ENCODE results near the gene TOP2B. TPM values are rescaled to one million over a fixed set of nuclear protein-coding genes. Genes with fewer than 3 reads are reported as not detected.

The TOP2B gene
- total and polyA plus RNA-seq, 4 donors, result 13.5 to 52.9 (median 34.5) TPM

DNA sequence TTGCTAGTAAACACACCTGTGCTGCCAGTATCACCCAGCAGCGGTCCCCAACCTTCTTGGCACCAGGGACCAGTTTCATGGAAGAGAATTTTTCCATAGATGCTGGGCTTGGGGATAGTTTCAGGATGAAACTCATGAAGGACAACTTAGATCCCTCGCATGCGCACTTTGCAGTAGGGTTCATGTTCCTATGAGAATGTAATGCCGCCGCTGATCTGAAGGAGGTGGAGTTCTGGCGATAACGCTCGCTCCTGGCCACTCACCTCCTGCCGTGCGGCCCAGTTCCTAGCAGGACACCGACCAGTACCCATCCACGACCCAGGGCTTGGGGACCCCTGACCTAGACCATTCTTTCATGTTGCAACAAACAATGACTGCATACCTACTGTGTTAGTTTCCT, 89.7 kb downstream of the TOP2B start (continued):
- TF ChIP-seq, protein P1, sequence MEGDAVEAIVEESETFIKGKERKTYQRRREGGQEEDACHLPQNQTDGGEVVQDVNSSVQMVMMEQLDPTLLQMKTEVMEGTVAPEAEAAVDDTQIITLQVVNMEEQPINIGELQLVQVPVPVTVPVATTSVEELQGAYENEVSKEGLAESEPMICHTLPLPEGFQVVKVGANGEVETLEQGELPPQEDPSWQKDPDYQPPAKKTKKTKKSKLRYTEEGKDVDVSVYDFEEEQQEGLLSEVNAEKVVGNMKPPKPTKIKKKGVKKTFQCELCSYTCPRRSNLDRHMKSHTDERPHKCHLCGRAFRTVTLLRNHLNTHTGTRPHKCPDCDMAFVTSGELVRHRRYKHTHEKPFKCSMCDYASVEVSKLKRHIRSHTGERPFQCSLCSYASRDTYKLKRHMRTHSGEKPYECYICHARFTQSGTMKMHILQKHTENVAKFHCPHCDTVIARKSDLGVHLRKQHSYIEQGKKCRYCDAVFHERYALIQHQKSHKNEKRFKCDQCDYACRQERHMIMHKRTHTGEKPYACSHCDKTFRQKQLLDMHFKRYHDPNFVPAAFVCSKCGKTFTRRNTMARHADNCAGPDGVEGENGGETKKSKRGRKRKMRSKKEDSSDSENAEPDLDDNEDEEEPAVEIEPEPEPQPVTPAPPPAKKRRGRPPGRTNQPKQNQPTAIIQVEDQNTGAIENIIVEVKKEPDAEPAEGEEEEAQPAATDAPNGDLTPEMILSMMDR (IDR thresholded peaks at IDR 0.05; ENCODE audit: low read depth, low read length, missing input control), result no peak
- TF ChIP-seq, protein P2, sequence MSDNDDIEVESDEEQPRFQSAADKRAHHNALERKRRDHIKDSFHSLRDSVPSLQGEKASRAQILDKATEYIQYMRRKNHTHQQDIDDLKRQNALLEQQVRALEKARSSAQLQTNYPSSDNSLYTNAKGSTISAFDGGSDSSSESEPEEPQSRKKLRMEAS (IDR thresholded peaks at IDR 0.05), result no peak

DNA sequence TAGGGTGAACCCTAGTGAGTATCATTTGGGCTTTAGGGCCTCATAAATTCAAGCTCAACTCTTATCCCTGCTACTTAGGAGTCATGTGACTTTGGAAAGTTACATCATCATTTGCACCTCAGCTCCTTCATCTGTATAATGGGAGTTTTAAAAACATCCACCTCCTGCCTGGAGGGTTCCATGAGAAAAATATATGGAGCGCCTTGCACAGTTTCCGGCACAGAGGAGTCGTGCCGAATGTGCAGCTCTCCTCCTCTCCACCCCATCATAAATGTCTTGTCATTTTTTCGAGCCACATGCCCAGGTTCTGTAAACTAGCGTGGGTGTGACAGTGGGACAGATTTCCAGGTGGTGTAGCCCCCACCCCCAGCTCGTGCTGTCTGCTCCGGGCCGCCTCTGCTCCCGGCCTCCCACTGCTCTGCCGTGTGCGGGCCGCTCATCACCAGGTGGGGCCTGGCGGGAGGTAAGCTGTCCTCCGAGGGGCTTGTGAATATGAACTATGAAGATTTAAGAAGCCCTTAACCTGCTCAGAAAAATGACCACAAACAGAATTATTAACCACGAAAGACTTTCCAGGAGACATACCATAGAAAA, 90.4 kb downstream of the TOP2B start:
- 98% methylated on average over 16 of the region's 16 CpGs for WGBS
- Histone ChIP-seq H3K27me3 (ENCODE audit: control insufficient read depth in 4 of 4, insufficient read depth in 4 of 4, low read length in 3 of 4) (no peaks in the 10 kb centered on the region), H3K27ac (ENCODE audit: low read depth in 1 of 2, low read length in 2 of 2) (no peak overlapping the region), H3K9ac (ENCODE audit: low read depth in 1 of 2, low read length in 2 of 2) (no peak overlapping the region), H3K4me1 (ENCODE audit: control insufficient read depth in 4 of 4, insufficient read depth in 4 of 4, low read length in 3 of 4) (no peaks in the 10 kb centered on the region), H3K4me3 (ENCODE audit: low read depth in 1 of 3, low read length in 3 of 3) (no peak overlapping the region), H3K36me3 (ENCODE audit: control insufficient read depth in 4 of 4, insufficient read depth in 3 of 4, low read depth in 1 of 4, low read length in 3 of 4) (peaks cover 0 to 3% (median 0%) of the 10 kb centered on the region in 4 donors), H3K9me3 (ENCODE audit: control insufficient read depth in 4 of 4, low read length in 3 of 4) (no peaks in the 10 kb centered on the region)
- TF ChIP-seq EGR1 (IDR thresholded peaks at IDR 0.05; ENCODE audit: low read depth in 2 of 2), result no peak
- TF ChIP-seq RAD21 (IDR thresholded peaks at IDR 0.05), result no peak
- TF ChIP-seq TAF1 (conservative IDR thresholded peaks at IDR 0.05), result no peak
- TF ChIP-seq, protein P3, sequence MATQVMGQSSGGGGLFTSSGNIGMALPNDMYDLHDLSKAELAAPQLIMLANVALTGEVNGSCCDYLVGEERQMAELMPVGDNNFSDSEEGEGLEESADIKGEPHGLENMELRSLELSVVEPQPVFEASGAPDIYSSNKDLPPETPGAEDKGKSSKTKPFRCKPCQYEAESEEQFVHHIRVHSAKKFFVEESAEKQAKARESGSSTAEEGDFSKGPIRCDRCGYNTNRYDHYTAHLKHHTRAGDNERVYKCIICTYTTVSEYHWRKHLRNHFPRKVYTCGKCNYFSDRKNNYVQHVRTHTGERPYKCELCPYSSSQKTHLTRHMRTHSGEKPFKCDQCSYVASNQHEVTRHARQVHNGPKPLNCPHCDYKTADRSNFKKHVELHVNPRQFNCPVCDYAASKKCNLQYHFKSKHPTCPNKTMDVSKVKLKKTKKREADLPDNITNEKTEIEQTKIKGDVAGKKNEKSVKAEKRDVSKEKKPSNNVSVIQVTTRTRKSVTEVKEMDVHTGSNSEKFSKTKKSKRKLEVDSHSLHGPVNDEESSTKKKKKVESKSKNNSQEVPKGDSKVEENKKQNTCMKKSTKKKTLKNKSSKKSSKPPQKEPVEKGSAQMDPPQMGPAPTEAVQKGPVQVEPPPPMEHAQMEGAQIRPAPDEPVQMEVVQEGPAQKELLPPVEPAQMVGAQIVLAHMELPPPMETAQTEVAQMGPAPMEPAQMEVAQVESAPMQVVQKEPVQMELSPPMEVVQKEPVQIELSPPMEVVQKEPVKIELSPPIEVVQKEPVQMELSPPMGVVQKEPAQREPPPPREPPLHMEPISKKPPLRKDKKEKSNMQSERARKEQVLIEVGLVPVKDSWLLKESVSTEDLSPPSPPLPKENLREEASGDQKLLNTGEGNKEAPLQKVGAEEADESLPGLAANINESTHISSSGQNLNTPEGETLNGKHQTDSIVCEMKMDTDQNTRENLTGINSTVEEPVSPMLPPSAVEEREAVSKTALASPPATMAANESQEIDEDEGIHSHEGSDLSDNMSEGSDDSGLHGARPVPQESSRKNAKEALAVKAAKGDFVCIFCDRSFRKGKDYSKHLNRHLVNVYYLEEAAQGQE (IDR thresholded peaks at IDR 0.05), result no peak
- no peak for TF ChIP-seq SP1 (IDR thresholded peaks at IDR 0.05)
- no peak for TF ChIP-seq GABPA (IDR thresholded peaks at IDR 0.05 in 1 of 2, conservative IDR thresholded peaks at IDR 0.05 in 1 of 2)
- TF ChIP-seq, protein P4, sequence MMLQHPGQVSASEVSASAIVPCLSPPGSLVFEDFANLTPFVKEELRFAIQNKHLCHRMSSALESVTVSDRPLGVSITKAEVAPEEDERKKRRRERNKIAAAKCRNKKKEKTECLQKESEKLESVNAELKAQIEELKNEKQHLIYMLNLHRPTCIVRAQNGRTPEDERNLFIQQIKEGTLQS (IDR thresholded peaks at IDR 0.05), result no peak
- TF ChIP-seq, protein P5, sequence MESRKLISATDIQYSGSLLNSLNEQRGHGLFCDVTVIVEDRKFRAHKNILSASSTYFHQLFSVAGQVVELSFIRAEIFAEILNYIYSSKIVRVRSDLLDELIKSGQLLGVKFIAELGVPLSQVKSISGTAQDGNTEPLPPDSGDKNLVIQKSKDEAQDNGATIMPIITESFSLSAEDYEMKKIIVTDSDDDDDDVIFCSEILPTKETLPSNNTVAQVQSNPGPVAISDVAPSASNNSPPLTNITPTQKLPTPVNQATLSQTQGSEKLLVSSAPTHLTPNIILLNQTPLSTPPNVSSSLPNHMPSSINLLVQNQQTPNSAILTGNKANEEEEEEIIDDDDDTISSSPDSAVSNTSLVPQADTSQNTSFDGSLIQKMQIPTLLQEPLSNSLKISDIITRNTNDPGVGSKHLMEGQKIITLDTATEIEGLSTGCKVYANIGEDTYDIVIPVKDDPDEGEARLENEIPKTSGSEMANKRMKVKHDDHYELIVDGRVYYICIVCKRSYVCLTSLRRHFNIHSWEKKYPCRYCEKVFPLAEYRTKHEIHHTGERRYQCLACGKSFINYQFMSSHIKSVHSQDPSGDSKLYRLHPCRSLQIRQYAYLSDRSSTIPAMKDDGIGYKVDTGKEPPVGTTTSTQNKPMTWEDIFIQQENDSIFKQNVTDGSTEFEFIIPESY (IDR thresholded peaks at IDR 0.05), result no peak
- TF ChIP-seq HNF4A (conservative IDR thresholded peaks at IDR 0.05), result no peak
- no peak for DNase-seq (ENCODE audit: low spot score)
